HFF-Myc (cell line): ENCODE results near the gene PADI1.

Source experiments
- DNase-seq: peaks from one replicate; pipeline ENCODE4 v3.0.0-alpha.2; 2011; ENCODE audit warnings: low read depth; ENCODE audit errors: extremely low read depth
- H3K4me3 ChIP-seq: replicated peaks from 2 replicates; pipeline ENCODE4 v1.5.1; 2011; ENCODE audit warnings: low read depth, mild to moderate bottlenecking, control low read depth, low read length
- TF ChIP-seq, protein P1 (sequence below): IDR thresholded peaks from 2 replicates; pipeline ENCODE4 v1.5.1; 2012; ENCODE audit warnings: mild to moderate bottlenecking, low read depth, low read length, control low read depth; ENCODE audit errors: missing control alignments

Gene PADI1

DNA sequence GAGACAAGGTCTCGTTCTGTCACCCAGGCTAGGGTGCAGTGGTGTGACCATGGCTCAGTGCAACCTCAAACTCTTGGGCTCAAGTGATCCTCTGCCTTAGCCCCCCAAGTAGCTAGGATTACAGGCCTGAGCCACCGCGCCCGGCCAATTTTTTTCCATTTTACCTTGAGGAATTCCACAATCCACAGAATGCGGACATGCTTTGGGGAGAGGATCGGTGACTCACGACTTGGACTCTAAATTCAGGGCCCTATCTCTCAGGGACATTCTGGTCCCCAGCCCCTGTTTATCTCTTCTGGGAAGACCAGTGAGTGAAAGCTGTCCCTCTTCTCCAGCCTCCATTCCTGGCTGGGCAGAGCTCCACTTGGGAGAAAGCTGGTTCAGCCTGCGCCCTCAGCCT lies 5.2 kb downstream of the PADI1 start:
- DNase-seq = no peak
- TF ChIP-seq, protein P1, sequence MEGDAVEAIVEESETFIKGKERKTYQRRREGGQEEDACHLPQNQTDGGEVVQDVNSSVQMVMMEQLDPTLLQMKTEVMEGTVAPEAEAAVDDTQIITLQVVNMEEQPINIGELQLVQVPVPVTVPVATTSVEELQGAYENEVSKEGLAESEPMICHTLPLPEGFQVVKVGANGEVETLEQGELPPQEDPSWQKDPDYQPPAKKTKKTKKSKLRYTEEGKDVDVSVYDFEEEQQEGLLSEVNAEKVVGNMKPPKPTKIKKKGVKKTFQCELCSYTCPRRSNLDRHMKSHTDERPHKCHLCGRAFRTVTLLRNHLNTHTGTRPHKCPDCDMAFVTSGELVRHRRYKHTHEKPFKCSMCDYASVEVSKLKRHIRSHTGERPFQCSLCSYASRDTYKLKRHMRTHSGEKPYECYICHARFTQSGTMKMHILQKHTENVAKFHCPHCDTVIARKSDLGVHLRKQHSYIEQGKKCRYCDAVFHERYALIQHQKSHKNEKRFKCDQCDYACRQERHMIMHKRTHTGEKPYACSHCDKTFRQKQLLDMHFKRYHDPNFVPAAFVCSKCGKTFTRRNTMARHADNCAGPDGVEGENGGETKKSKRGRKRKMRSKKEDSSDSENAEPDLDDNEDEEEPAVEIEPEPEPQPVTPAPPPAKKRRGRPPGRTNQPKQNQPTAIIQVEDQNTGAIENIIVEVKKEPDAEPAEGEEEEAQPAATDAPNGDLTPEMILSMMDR = no peak
- H3K4me3 ChIP-seq = no peak overlapping the region

DNA sequence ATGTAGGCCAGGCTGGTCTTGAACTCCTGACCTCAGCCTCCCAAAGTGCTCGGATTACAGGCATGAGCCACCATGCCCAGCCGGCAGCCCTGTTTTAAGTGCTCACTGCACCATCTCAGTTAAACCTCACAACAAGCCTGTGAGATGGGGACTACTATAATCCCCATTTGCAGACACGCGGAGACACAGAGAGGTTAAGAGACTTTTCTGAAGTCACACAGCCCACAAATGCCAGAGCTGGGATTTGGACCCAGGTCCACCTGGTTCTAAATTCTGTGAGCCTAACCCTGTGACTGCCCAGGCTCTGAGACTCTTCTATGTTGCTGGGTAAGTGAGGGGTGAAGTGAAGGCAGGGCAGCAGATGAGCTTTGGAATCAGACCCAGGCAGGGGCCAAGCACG lies 6.4 kb downstream of the PADI1 start:
- H3K4me3 ChIP-seq = no peak overlapping the region
- TF ChIP-seq, protein P1 = no peak
- DNase-seq = no peak

DNA sequence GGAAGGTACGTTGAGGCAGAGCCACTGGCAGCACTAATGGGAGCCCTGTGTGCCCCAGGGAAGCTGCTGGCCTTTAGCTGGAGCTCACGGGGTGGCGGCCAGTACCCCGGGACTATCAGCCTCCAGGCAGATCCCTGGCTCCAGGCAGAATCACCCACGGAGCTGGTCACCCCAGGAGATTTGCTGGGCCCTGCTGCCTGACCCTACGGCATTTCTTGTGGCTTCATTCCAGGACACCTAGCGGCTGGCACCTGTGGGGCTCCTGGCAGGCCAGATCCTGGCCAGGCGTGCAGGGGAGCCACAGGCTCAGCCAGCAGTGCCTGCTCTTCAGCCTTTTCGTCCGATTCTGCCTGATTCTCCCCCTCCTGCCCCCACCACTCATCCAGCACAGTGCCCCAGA lies 7.1 kb downstream of the PADI1 start:
- TF ChIP-seq, protein P1 = no peak
- H3K4me3 ChIP-seq = no peak overlapping the region
- no peak for DNase-seq

DNA sequence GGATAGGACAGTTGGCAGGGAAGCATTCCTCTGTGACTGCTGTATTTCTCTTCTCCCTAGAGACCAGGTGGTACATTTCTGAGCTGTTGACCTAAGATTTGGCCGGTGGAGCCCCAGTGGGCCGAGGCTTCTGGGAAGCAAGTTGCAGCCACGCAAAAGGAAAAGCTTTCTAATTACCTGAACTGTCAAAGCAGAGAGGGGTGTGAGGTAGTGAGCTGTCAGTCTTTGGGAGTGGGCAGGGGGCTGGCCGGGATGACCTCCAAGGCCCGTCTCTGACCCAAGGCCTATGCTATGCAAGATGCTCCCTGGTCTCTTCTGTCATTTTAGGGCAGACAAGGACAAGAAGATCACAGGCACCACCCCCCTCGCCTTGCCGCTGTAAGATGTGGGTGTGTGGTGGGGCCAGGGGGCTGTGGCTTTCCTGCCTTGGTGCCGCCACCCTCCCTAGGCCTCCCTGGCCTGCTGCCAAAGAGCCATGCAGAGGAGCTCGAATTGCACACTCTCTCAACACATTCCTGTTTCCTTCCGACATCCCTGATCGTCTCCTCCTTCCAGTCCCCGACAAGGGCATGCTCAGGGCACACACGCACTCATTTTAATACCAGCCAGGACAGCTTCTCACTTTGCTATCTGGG lies 7.7 kb downstream of the PADI1 start:
- TF ChIP-seq, protein P1 = no peak

DNA sequence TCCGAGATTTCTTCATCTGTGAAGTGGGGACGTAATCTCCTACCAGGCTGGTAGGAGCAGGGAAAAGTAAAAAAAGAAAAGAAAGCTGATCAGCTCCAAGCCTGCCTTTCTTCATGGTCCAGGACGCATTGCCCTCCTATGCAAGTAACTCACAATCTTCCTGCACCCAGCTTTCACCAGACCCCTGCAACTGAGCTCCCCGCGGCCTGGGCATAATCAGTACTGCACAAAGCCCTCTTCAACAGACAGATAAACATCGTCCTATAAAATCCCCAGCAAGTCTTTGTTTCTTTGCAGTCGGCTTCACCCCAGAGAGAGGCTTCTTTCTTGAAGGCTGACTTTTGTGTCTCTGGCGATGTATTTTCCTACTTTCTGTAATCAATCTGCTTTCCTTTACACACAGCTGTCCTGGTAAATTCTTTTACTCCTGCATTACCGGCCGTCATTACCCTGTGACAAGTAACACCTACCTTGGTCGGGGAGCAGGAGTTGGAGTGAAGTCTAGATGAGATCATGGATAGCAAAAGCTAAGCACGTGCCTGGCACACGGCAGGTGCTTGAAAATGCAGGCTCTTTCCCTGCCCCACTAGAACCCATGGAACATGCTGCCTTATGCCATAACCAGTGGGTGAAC lies 8.3 kb downstream of the PADI1 start:
- H3K4me3 ChIP-seq = no peak overlapping the region
- TF ChIP-seq, protein P1 = no peak
- no peak for DNase-seq

More for the DNA sequence above, 7.7 kb downstream of the PADI1 start:
- no peak overlapping the region for H3K4me3 ChIP-seq
- DNase-seq = peak; percentile 55

DNA sequence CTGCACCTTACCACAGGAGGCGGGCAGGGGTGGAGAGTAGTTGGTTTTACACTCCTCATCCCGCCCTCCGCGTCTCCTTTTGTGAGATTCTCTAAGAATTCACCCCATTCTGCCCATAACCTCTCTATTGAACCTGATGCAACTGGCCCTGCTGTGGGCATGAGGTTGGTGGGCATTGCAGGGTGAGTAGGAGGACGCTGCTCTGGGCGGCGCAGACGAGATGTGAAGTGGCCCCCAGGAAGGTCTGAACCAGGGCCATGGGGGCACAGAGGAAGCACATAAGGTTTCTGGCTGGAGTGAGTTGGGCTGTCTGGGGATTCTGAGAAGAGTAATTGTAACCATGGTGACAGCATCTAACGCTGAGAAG lies 8.8 kb downstream of the PADI1 start:
- DNase-seq = no peak
- TF ChIP-seq, protein P1 = no peak

More for the DNA sequence above, 8.8 kb downstream of the PADI1 start:
- H3K4me3 ChIP-seq = no peak overlapping the region
